HEK293 (cell line): ENCODE results near the gene SYNDIG1.

Experiments used
- CTCF ChIA-PET: fragments of 350-600 bp; formaldehyde crosslinking; extraction: SDS; loops from one replicate; lab custom pipeline; 2021; ENCODE audit warnings: antibody characterized with exemption; lab: Yijun Ruan, JAX
- POLR2A ChIA-PET: fragments of 300-600 bp; formaldehyde crosslinking; extraction: SDS; loops from one replicate; lab custom pipeline; 2020; ENCODE audit warnings: antibody characterized with exemption, inconsistent platforms; lab: Yijun Ruan, JAX
- H3K27ac ChIP-seq: fragments of 200-500 bp; sonication (Bioruptor generic); 2 replicates; pipeline ENCODE4 v1.5.1; 2014; ENCODE audit warnings: low read depth, low read length, control low read depth, inconsistent platforms; ENCODE audit errors: extremely low read depth
- H3K36me3 ChIP-seq, 2 experiments: fragments of 200-500 bp in 1 of 2; sonication (Bioruptor generic) in 1 of 2; 1 replicate in 1 of 2; 2 replicates in 1 of 2; pipeline ENCODE4 v1.5.1; 2014 to 2017; ENCODE audit warnings: inconsistent platforms in 2 of 2, low read length in 2 of 2; ENCODE audit not compliant: control insufficient read depth in 2 of 2, insufficient read depth in 1 of 2
- H3K4me1 ChIP-seq: fragments of 200-500 bp; sonication (Bioruptor generic); 2 replicates; pipeline ENCODE4 v1.5.1; 2014; ENCODE audit warnings: mild to moderate bottlenecking, low read length, inconsistent platforms; ENCODE audit not compliant: control insufficient read depth, insufficient read depth
- H3K4me3 ChIP-seq: 2 replicates; pipeline ENCODE4 v1.5.1; 2011; ENCODE audit warnings: low read depth, mild to moderate bottlenecking, control low read depth, low read length, moderate library complexity
- H3K9me3 ChIP-seq: fragments of 200-500 bp; sonication (Bioruptor generic); 2 replicates; pipeline ENCODE4 v1.5.1; 2014; ENCODE audit warnings: low read depth, low read length, inconsistent platforms; ENCODE audit not compliant: control insufficient read depth, insufficient read depth
- EGR2 ChIP-seq: fragments of 450-650 bp; formaldehyde crosslinking; IDR thresholded peaks from 2 replicates; pipeline ENCODE4 v1.5.1; 2016; ENCODE audit warnings: low read depth, missing biosample characterization, missing genetic modification characterization
- FEZF1 ChIP-seq: fragments of 450-650 bp; formaldehyde crosslinking; IDR thresholded peaks from 2 replicates; pipeline ENCODE4 v1.5.1; 2016; ENCODE audit warnings: missing biosample characterization, missing genetic modification characterization
- OSR2 ChIP-seq: fragments of 450-650 bp; formaldehyde crosslinking; IDR thresholded peaks from 2 replicates; pipeline ENCODE4 v1.5.1; 2016; ENCODE audit warnings: missing biosample characterization, missing genetic modification characterization
- OVOL3 ChIP-seq: fragments of 450-650 bp; formaldehyde crosslinking; IDR thresholded peaks from 2 replicates; pipeline ENCODE4 v1.5.1; 2016; ENCODE audit warnings: missing biosample characterization, missing genetic modification characterization
- SP2 ChIP-seq: fragments of 450-650 bp; formaldehyde crosslinking; IDR thresholded peaks from 2 replicates; pipeline ENCODE4 v1.5.1; 2016; ENCODE audit warnings: missing biosample characterization, missing genetic modification characterization
- TCF7L2 ChIP-seq: IDR thresholded peaks from 2 replicates; pipeline ENCODE4 v1.6.1; 2011; ENCODE audit warnings: low read depth, mild to moderate bottlenecking, inconsistent platforms, low read length, moderate library complexity, borderline replicate concordance
- ZBTB48 ChIP-seq: fragments of 450-650 bp; formaldehyde crosslinking; IDR thresholded peaks from 2 replicates; pipeline ENCODE4 v1.5.1; 2016; ENCODE audit warnings: missing biosample characterization, missing genetic modification characterization
- ZFP41 ChIP-seq: fragments of 450-650 bp; formaldehyde crosslinking; IDR thresholded peaks from 2 replicates; pipeline ENCODE4 v1.5.1; 2016; ENCODE audit warnings: missing biosample characterization, missing genetic modification characterization, borderline replicate concordance
- ZNF132 ChIP-seq: fragments of 450-650 bp; formaldehyde crosslinking; IDR thresholded peaks from 2 replicates; pipeline ENCODE4 v1.5.1; 2017; ENCODE audit warnings: missing biosample characterization, missing genetic modification characterization, borderline replicate concordance
- ZNF157 ChIP-seq: fragments of 450-650 bp; formaldehyde crosslinking; IDR thresholded peaks from 2 replicates; pipeline ENCODE4 v1.5.1; 2016; ENCODE audit warnings: missing biosample characterization, missing genetic modification characterization
- ZNF19 ChIP-seq: fragments of 450-650 bp; formaldehyde crosslinking; IDR thresholded peaks from 2 replicates; pipeline ENCODE4; 2016; ENCODE audit warnings: missing biosample characterization, missing genetic modification characterization, low read depth
- ZNF211 ChIP-seq: fragments of 450-650 bp; formaldehyde crosslinking; IDR thresholded peaks from 2 replicates; pipeline ENCODE4 v1.5.1; 2016; ENCODE audit warnings: low read depth, missing biosample characterization, missing genetic modification characterization
- ZNF221 ChIP-seq: fragments of 450-650 bp; formaldehyde crosslinking; IDR thresholded peaks from 2 replicates; pipeline ENCODE4 v1.5.1; 2017; ENCODE audit warnings: missing biosample characterization, missing genetic modification characterization, borderline replicate concordance
- ZNF37A ChIP-seq: fragments of 450-650 bp; IDR thresholded peaks from 2 replicates; pipeline ENCODE4 v1.5.1; 2018; ENCODE audit warnings: missing biosample characterization, missing genetic modification characterization
- ZNF416 ChIP-seq: fragments of 450-650 bp; formaldehyde crosslinking; IDR thresholded peaks from 2 replicates; pipeline ENCODE4 v1.5.1; 2016; ENCODE audit warnings: missing biosample characterization, missing genetic modification characterization
- ZNF423 ChIP-seq: fragments of 450-650 bp; formaldehyde crosslinking; IDR thresholded peaks from 2 replicates; pipeline ENCODE4 v1.5.1; 2016; ENCODE audit warnings: missing biosample characterization, missing genetic modification characterization
- ZNF473 ChIP-seq: fragments of 450-650 bp; formaldehyde crosslinking; IDR thresholded peaks from 2 replicates; pipeline ENCODE4 v1.5.1; 2017; ENCODE audit warnings: missing biosample characterization, missing genetic modification characterization
- ZNF529 ChIP-seq: fragments of 450-650 bp; formaldehyde crosslinking; IDR thresholded peaks from 2 replicates; pipeline ENCODE4 v1.5.1; 2017; ENCODE audit warnings: missing genetic modification characterization, missing biosample characterization; ENCODE audit not compliant: insufficient replicate concordance
- ZNF549 ChIP-seq: fragments of 450-650 bp; IDR thresholded peaks from 2 replicates; pipeline ENCODE4 v1.5.1; 2018; ENCODE audit warnings: missing biosample characterization, missing genetic modification characterization, mild to moderate bottlenecking, inconsistent platforms, moderate library complexity
- ZNF561 ChIP-seq: fragments of 450-650 bp; IDR thresholded peaks from 2 replicates; pipeline ENCODE4 v1.5.1; 2018; ENCODE audit warnings: missing biosample characterization, missing genetic modification characterization, borderline replicate concordance
- ZNF596 ChIP-seq: fragments of 450-650 bp; IDR thresholded peaks from 2 replicates; pipeline ENCODE4 v1.5.0; 2018; ENCODE audit warnings: missing biosample characterization, mild to moderate bottlenecking, missing genetic modification characterization, moderate library complexity
- ZNF621 ChIP-seq: fragments of 450-650 bp; formaldehyde crosslinking; IDR thresholded peaks from 2 replicates; pipeline ENCODE4 v1.5.1; 2017; ENCODE audit warnings: missing biosample characterization, missing genetic modification characterization
- ZSCAN23 ChIP-seq: fragments of 450-650 bp; formaldehyde crosslinking; IDR thresholded peaks from 2 replicates; pipeline ENCODE4 v1.5.1; 2016; ENCODE audit warnings: missing biosample characterization, missing genetic modification characterization
- TF ChIP-seq, protein P1 (sequence below): fragments of 450-650 bp; formaldehyde crosslinking; IDR thresholded peaks from 2 replicates; pipeline ENCODE4 v1.5.1; 2016; ENCODE audit warnings: missing biosample characterization, missing genetic modification characterization
- TF ChIP-seq, protein P2 (sequence below): fragments of 450-650 bp; formaldehyde crosslinking; IDR thresholded peaks from 2 replicates; pipeline ENCODE4 v1.5.1; 2017; ENCODE audit warnings: missing biosample characterization, missing genetic modification characterization

The SYNDIG1 gene

DNA sequence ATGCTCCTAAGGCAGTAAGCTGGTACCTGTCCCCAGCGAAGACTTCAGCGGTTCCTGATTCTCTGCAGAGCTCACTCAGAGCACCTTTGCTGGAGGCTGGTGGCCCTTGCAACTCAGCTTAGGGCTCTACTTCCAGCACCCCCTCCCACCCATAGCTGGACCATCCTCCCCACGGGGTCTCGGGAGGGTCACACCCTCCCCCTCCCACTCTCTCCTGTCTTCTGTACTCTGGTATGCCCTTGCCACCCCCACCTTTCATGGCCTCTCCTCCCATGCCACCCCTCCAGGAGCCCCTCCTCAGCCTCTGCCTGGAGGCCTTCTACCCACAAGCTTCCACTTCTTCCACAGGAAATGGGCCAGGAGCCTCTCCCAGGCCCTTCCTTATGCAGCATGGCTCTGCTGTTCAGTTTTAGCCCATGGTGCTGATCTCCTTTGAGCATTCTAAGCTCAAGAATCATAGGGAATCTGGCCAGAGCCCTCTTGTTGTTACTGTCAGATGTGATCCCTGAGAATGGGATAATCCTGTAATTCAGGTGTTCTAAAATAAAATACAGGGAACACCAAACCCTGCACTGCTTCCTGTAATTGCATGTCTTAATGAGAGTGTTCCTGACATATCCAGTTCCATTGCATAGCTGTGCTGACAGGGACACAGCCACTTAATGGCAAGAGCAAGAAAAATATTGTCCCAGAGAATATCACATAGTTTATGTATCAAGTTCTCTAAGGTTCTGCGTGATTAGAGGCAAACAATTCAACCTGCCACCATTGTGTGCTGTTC is 142.1 kb downstream of the SYNDIG1 start (continued):
- no peak for TF ChIP-seq TCF7L2

DNA sequence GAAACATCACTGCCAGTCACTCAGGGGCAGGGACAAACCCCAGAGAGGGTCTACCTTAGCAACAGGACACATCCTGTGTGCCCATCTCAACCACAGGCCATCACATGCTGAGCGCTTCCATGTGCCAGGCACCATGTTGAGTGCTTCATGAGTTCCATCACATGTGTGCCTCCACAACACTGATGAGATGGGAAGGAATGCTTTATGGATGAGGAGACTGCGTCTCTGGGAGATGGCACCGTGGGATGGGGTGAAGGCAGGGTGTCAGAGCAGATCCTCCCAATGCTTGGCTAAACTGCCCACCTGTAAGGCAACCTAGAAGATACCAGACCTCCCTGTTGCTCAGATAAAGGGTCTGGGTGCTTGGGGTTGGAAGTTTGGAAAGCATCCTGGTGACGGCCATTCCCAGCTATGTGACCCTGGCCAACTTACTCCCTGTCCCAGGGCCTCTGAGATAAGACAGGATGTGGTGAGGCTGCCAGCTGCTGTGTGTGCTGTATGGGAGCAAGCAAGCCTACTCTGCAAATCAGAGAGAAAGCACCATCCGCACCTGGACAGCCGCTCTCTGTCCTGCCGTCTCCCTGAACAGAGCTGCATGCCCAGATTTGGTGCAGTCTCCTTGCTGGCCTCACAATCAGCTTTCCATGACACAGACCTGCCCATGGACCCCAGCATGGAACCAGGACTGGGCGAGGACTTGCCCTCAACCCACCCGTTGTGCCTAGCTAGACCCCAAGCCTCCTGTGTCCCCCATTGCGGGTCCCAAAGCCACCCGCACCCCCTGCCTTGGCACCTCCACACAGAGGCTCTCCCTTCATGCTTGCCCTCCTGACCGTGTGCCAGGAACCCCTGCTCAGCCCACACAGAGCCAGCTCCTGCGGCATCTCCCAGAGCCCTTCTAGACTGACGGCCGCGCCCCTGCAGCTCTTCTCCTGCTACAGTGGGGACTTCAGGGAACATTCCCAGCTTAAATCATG is 143.7 kb downstream of the SYNDIG1 start:
- ChIA-PET CTCF (no interaction called here), POLR2A (no interaction called here)
- Histone ChIP-seq H3K9me3 (no peaks in the 10 kb centered on the region), H3K36me3 (no peaks in the 10 kb centered on the region), H3K4me1 (no peaks in the 10 kb centered on the region), H3K27ac (no peak overlapping the region), H3K4me3 (no peak overlapping the region)
- TF ChIP-seq OSR2: no peak
- TF ChIP-seq ZNF157 (tag by site-specific recombination): no peak
- TF ChIP-seq, protein P1, sequence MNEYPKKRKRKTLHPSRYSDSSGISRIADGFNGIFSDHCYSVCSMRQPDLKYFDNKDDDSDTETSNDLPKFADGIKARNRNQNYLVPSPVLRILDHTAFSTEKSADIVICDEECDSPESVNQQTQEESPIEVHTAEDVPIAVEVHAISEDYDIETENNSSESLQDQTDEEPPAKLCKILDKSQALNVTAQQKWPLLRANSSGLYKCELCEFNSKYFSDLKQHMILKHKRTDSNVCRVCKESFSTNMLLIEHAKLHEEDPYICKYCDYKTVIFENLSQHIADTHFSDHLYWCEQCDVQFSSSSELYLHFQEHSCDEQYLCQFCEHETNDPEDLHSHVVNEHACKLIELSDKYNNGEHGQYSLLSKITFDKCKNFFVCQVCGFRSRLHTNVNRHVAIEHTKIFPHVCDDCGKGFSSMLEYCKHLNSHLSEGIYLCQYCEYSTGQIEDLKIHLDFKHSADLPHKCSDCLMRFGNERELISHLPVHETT (tag by site-specific recombination): no peak
- no peak for TF ChIP-seq ZSCAN23 (tag by site-specific recombination)
- no peak for TF ChIP-seq OVOL3
- TF ChIP-seq, protein P2, sequence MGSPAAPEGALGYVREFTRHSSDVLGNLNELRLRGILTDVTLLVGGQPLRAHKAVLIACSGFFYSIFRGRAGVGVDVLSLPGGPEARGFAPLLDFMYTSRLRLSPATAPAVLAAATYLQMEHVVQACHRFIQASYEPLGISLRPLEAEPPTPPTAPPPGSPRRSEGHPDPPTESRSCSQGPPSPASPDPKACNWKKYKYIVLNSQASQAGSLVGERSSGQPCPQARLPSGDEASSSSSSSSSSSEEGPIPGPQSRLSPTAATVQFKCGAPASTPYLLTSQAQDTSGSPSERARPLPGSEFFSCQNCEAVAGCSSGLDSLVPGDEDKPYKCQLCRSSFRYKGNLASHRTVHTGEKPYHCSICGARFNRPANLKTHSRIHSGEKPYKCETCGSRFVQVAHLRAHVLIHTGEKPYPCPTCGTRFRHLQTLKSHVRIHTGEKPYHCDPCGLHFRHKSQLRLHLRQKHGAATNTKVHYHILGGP (tag by site-specific recombination): no peak

DNA sequence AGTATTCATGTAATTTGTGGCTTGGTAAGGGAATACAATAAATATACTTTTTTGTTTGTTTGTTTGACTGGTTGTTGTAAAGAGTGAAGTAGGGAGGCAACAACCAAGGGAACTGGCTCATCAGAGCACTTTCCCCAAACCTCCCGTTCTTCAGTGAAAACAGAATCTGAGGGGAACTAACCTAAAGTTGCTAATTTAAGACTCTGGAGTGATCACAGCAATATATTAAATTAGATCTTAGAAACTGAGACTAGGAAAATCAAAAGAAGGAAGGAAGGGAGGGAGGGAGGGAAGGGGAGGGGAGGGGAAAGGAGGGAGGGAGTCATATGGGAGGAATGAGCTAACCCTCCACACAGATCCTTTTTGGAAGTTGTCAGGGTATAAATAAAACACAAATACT is 144.9 kb downstream of the SYNDIG1 start:
- no peaks in the 10 kb centered on the region for H3K9me3 ChIP-seq
- ChIA-PET POLR2A (no interaction called here), CTCF (interaction anchor here (0.6 kb wide), 1 partner anchor 63 kb away, joined by 3 read pairs; no protein-coding TSS in a partner anchor)
- TF ChIP-seq ZNF561: no peak
- no peak for TF ChIP-seq ZNF221
- TF ChIP-seq ZNF423 (tag by site-specific recombination): no peak
- TF ChIP-seq ZNF621 (tag by site-specific recombination): no peak
- TF ChIP-seq ZNF37A: no peak
- TF ChIP-seq ZBTB48 (tag by site-specific recombination): no peak
- TF ChIP-seq ZNF529: no peak
- no peak for TF ChIP-seq ZNF549 (tag by site-specific recombination)
- no peak for TF ChIP-seq ZNF211
- TF ChIP-seq ZNF416 (tag by site-specific recombination): no peak
- TF ChIP-seq ZNF132 (tag by site-specific recombination): no peak
- no peak for TF ChIP-seq ZNF19 (tag by site-specific recombination)
- no peak for TF ChIP-seq TCF7L2
- no peak for TF ChIP-seq SP2 (tag by site-specific recombination)
- no peak for TF ChIP-seq ZNF596 (tag by site-specific recombination)
- no peak for TF ChIP-seq ZNF473 (tag by site-specific recombination)
- no peak for TF ChIP-seq EGR2 (tag by site-specific recombination)
- no peak for TF ChIP-seq FEZF1 (tag by site-specific recombination)
- no peak for TF ChIP-seq ZFP41
- H3K4me3 ChIP-seq: no peak overlapping the region
- H3K27ac ChIP-seq: no peak overlapping the region
- no peaks in the 10 kb centered on the region for H3K36me3 ChIP-seq
- H3K4me1 ChIP-seq: no peaks in the 10 kb centered on the region
